ENCODE data around the gene GRAMD4.

GRCh38 chr22:46712288-46712687 is 92.1 kb downstream of the GRAMD4 start:
- no peak for TF ChIP-seq CTCF (IDR thresholded peaks at IDR 0.05; ENCODE audit: low read depth, low read length, poor library complexity, severe bottlenecking)
- no peak for TF ChIP-seq EZH2phosphoT487 (IDR thresholded peaks at IDR 0.05; ENCODE audit: borderline replicate concordance, low read length)
